CD14-positive monocyte (primary cell): ENCODE results near the gene TRIM29. TPM values are rescaled to one million over a fixed set of nuclear protein-coding genes. Genes with fewer than 3 reads are reported as not detected.

Source experiments
- DNase-seq, 3 donors: peaks; one replicate each; pipeline ENCODE4 v3.0.0-alpha.2; 2011 to 2022
- H2AFZ ChIP-seq: 2 replicates; pipeline ENCODE4 v1.6.0; 2012; ENCODE audit warnings: mild to moderate bottlenecking, low read depth, low read length, inconsistent platforms; ENCODE audit not compliant: insufficient read depth, poor library complexity, severe bottlenecking
- H3K27ac ChIP-seq, 2 donors: 1 replicate in 1 of 2; 2 replicates in 1 of 2; pipeline ENCODE4 v1.5.1; 2012 to 2013; ENCODE audit warnings: low read length in 2 of 2, control low read depth in 1 of 2, inconsistent platforms in 1 of 2, low read depth in 1 of 2, mild to moderate bottlenecking in 1 of 2
- H3K27me3 ChIP-seq, 2 donors: one replicate each; pipeline versions ENCODE4 v1.6.0 to v1.6.1; 2011 to 2013; ENCODE audit warnings: low read length in 2 of 2; ENCODE audit not compliant: control insufficient read depth in 2 of 2, insufficient read depth in 2 of 2
- H3K36me3 ChIP-seq, 2 donors: replicated peaks in 1 of 2; 1 replicate in 1 of 2; 2 replicates in 1 of 2; pipeline versions ENCODE4 v1.5.1 to v1.6.1; 2012 to 2013; ENCODE audit warnings: low read length in 2 of 2, control low read depth in 1 of 2, inconsistent platforms in 1 of 2, mild to moderate bottlenecking in 1 of 2; ENCODE audit not compliant: insufficient read depth in 2 of 2, control insufficient read depth in 1 of 2
- H3K4me1 ChIP-seq, 2 donors: 1 replicate in 1 of 2; 2 replicates in 1 of 2; pipeline versions ENCODE4 v1.5.1 to v1.6.1; 2012 to 2013; ENCODE audit warnings: low read length in 2 of 2, control low read depth in 1 of 2, inconsistent platforms in 1 of 2, mild to moderate bottlenecking in 1 of 2, moderate library complexity in 1 of 2; ENCODE audit not compliant: insufficient read depth in 2 of 2, control insufficient read depth in 1 of 2
- H3K4me2 ChIP-seq: replicated peaks from 2 replicates; pipeline ENCODE3; 2012; ENCODE audit warnings: low read length, moderate library complexity, mild to moderate bottlenecking; ENCODE audit not compliant: poor library complexity, severe bottlenecking; ENCODE audit errors: extremely low read depth
- H3K4me3 ChIP-seq, 3 experiments: fragments of 200-600 bp in 1 of 3; sonication (generic) in 1 of 3; replicated peaks in 1 of 3; 1 replicate in 2 of 3; 2 replicates in 1 of 3; pipeline ENCODE4 v1.5.1; 2011 to 2013; ENCODE audit warnings: low read length in 3 of 3, mild to moderate bottlenecking in 3 of 3, control low read depth in 2 of 3, low read depth in 2 of 3, inconsistent platforms in 1 of 3, moderate library complexity in 1 of 3
- H3K79me2 ChIP-seq: 2 replicates; pipeline ENCODE4 v1.6.0; 2012; ENCODE audit warnings: mild to moderate bottlenecking, control low read depth, inconsistent platforms, low read length, moderate library complexity; ENCODE audit not compliant: insufficient read depth
- H3K9ac ChIP-seq: 2 replicates; pipeline ENCODE4 v1.6.0; 2017; ENCODE audit warnings: low read length, mild to moderate bottlenecking; ENCODE audit not compliant: insufficient read depth, poor library complexity, severe bottlenecking
- H3K9me3 ChIP-seq, 2 donors: replicated peaks in 1 of 2; 1 replicate in 1 of 2; 2 replicates in 1 of 2; pipeline versions ENCODE4 v1.5.1 to v1.6.1; 2012 to 2013; ENCODE audit warnings: low read length in 2 of 2, control low read depth in 1 of 2; ENCODE audit not compliant: control insufficient read depth in 1 of 2, insufficient read depth in 1 of 2
- H4K20me1 ChIP-seq: 2 replicates; pipeline ENCODE4 v1.6.0; 2012; ENCODE audit warnings: mild to moderate bottlenecking, low read length, control low read depth, moderate library complexity; ENCODE audit not compliant: insufficient read depth
- H3K27ac Mint-ChIP-seq, 7 donors: one replicate each; pipeline ENCODE4 v1.8.0; 2020; ENCODE audit warnings: mild to moderate bottlenecking in 7 of 7, mixed read lengths in 7 of 7, moderate library complexity in 6 of 7, inconsistent platforms in 2 of 7
- H3K27me3 Mint-ChIP-seq, 3 donors: one replicate each; pipeline ENCODE4 v1.8.0; 2021 to 2022; ENCODE audit warnings: low read depth in 3 of 3, mild to moderate bottlenecking in 3 of 3, mixed read lengths in 3 of 3, moderate library complexity in 3 of 3, inconsistent platforms in 1 of 3
- H3K36me3 Mint-ChIP-seq, 2 donors: one replicate each; pipeline ENCODE4 v1.8.0; 2020; ENCODE audit warnings: mixed read lengths in 2 of 2, inconsistent platforms in 1 of 2, mild to moderate bottlenecking in 1 of 2
- H3K4me1 Mint-ChIP-seq: one replicate; pipeline ENCODE4 v1.8.0; 2020; ENCODE audit warnings: mild to moderate bottlenecking, mixed read lengths
- H3K4me3 Mint-ChIP-seq, 2 donors: one replicate each; pipeline ENCODE4 v1.8.0; 2020; ENCODE audit warnings: mild to moderate bottlenecking in 2 of 2, mixed read lengths in 2 of 2, moderate library complexity in 1 of 2
- H3K9me3 Mint-ChIP-seq, 7 donors: one replicate each; pipeline ENCODE4 v1.8.0; 2020 to 2022; ENCODE audit warnings: mixed read lengths in 7 of 7, mild to moderate bottlenecking in 6 of 7, moderate library complexity in 6 of 7, inconsistent platforms in 2 of 7
- WGBS: methylation state at CpG from one replicate; pipeline ENCODE4 v1.1.5; 2013; ENCODE audit warnings: missing lambda C conversion rate; ENCODE audit not compliant: insufficient coverage; 5-methylcytosine and 5-hydroxymethylcytosine counted together
- intact Hi-C, 2 donors: fragments of 100-400 bp; cut with micrococcal nuclease; formaldehyde crosslinking; loops; one replicate each; pipeline versions ENCODE4 v1.15.0 to v1.15.1; 2023
- polyA plus RNA-seq, 3 donors: library from polyadenylated mRNA; depleted of rRNA in 1 of 3; unstranded in 2 of 3; stranded (reverse) in 1 of 3; fragments of 300-500 nt in 2 of 3; fragments of >200 nt in 1 of 3; fragmentation: Illumina TruSeq in 2 of 3; gene quantifications; 1 replicate in 2 of 3; 2 replicates in 1 of 3; pipeline ENCODE4 v1.2.3, GENCODE V29; 2012 to 2021
- TF ChIP-seq, protein P1 (sequence below): fragments of 200-600 bp; IDR thresholded peaks from one replicate; pipeline ENCODE4 v1.8.0; 2022; ENCODE audit warnings: antibody characterized with exemption, mild to moderate bottlenecking

TRIM29 gene
- polyA plus RNA-seq, 3 donors = not detected

GRCh38 chr11:120079750-120080610 is 57.9 kb downstream of the TRIM29 start:
- no peak overlapping the region for H3K4me3 Mint-ChIP-seq
- H3K27ac Mint-ChIP-seq = no peak overlapping the region
- no peaks in the 10 kb centered on the region for H3K4me1 ChIP-seq
- no peaks in the 10 kb centered on the region for H3K9me3 ChIP-seq
- peak in 1 of 3 donors; percentile 13 for DNase-seq
- H3K27me3 Mint-ChIP-seq = peaks cover 8 to 16% (median 8%) of the 10 kb centered on the region in 3 donors
- no peaks in the 10 kb centered on the region for H3K36me3 Mint-ChIP-seq
- intact Hi-C loops = loop anchor here in 1 of 2 donors (5.0 kb wide), 1 partner anchor 413 kb away; no protein-coding TSS in a partner anchor
- 56% methylated on average over 16 of the region's 18 CpGs for WGBS
- H3K79me2 ChIP-seq = no peaks in the 10 kb centered on the region
- H3K4me2 ChIP-seq = no peak overlapping the region
- H4K20me1 ChIP-seq = no peaks in the 10 kb centered on the region
- H3K9me3 Mint-ChIP-seq = peaks cover 0 to 16% (median 8%) of the 10 kb centered on the region in 7 donors
- H3K4me1 Mint-ChIP-seq = no peaks in the 10 kb centered on the region
- no peaks in the 10 kb centered on the region for H3K36me3 ChIP-seq
- TF ChIP-seq, protein P1, sequence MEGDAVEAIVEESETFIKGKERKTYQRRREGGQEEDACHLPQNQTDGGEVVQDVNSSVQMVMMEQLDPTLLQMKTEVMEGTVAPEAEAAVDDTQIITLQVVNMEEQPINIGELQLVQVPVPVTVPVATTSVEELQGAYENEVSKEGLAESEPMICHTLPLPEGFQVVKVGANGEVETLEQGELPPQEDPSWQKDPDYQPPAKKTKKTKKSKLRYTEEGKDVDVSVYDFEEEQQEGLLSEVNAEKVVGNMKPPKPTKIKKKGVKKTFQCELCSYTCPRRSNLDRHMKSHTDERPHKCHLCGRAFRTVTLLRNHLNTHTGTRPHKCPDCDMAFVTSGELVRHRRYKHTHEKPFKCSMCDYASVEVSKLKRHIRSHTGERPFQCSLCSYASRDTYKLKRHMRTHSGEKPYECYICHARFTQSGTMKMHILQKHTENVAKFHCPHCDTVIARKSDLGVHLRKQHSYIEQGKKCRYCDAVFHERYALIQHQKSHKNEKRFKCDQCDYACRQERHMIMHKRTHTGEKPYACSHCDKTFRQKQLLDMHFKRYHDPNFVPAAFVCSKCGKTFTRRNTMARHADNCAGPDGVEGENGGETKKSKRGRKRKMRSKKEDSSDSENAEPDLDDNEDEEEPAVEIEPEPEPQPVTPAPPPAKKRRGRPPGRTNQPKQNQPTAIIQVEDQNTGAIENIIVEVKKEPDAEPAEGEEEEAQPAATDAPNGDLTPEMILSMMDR = peak; percentile 85
- no peak overlapping the region for H2AFZ ChIP-seq
- no peak overlapping the region for H3K9ac ChIP-seq
- no peak overlapping the region for H3K4me3 ChIP-seq
- H3K27ac ChIP-seq = no peak overlapping the region
- H3K27me3 ChIP-seq = no peaks in the 10 kb centered on the region

DNA sequence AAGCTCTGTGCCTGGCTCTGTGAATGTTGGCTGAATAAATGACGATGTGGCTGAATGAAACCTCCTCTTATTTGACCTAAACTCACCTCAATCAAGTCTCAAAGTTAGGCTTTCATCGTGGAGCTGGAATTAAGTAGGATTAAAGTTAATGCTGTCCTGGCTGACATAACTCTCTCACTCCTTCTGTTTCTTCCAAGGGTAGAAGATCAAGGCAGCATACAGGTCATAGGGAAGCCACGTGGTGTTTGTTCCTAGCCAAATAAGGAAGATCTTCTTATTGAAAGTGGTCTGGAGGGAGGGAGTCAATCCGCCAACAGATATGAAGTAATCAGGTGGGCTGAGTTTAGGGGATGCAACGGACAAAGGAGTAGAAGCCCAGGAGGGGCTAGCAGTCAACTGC is 59.5 kb downstream of the TRIM29 start:
- Histone ChIP-seq H3K4me1 (no peaks in the 10 kb centered on the region), H3K9me3 (no peaks in the 10 kb centered on the region), H3K9ac (no peak overlapping the region), H2AFZ (no peak overlapping the region), H3K4me2 (no peak overlapping the region), H3K36me3 (no peaks in the 10 kb centered on the region), H4K20me1 (no peaks in the 10 kb centered on the region), H3K27ac (no peak overlapping the region), H3K79me2 (no peaks in the 10 kb centered on the region), H3K27me3 (no peaks in the 10 kb centered on the region), H3K4me3 (no peak overlapping the region)
- H3K27ac Mint-ChIP-seq = no peak overlapping the region
- TF ChIP-seq, protein P1 = no peak
- H3K4me1 Mint-ChIP-seq = no peaks in the 10 kb centered on the region
- H3K27me3 Mint-ChIP-seq = peaks cover 9 to 17% (median 10%) of the 10 kb centered on the region in 3 donors
- H3K4me3 Mint-ChIP-seq = no peak overlapping the region
- H3K36me3 Mint-ChIP-seq = no peaks in the 10 kb centered on the region
- no peak for DNase-seq
- WGBS = 50% methylated on average over 3 of the region's 5 CpGs
- peaks cover 0 to 16% (median 8%) of the 10 kb centered on the region in 7 donors for H3K9me3 Mint-ChIP-seq
- intact Hi-C loops = loop anchor here in 1 of 2 donors (5.0 kb wide), 1 partner anchor 411 kb away; no protein-coding TSS in a partner anchor
